SU-DHL-6 (cell line): ENCODE results near the gene MBD3L2B.

Source experiments
- H2AFZ ChIP-seq: fragments of 200-600 bp; sonication (generic); 2 replicates; pipeline ENCODE4 v1.6.1; 2014; ENCODE audit warnings: low read depth, mild to moderate bottlenecking, moderate library complexity, mixed read lengths, antibody characterized with exemption, low read length; ENCODE audit not compliant: severe bottlenecking
- H3F3A ChIP-seq: fragments of 200-600 bp; shearing (Covaris generic); 2 replicates; pipeline ENCODE4 v1.6.0; 2016; ENCODE audit warnings: antibody characterized with exemption, mild to moderate bottlenecking; ENCODE audit not compliant: insufficient read depth
- H3K27ac ChIP-seq: fragments of 200-600 bp; sonication (generic); 2 replicates; pipeline ENCODE4 v1.5.1; 2016; ENCODE audit warnings: low read depth, mild to moderate bottlenecking, low read length, moderate library complexity, mixed read lengths
- H3K27me3 ChIP-seq: fragments of 200-600 bp; sonication (generic), shearing (Covaris generic); 2 replicates; pipeline ENCODE4 v1.6.0; 2014; ENCODE audit warnings: mild to moderate bottlenecking, low read length
- H3K36me3 ChIP-seq: fragments of 200-600 bp; sonication (generic); 2 replicates; pipeline ENCODE4 v1.6.1; 2014; ENCODE audit warnings: mild to moderate bottlenecking, low read length, mixed read lengths
- H3K4me2 ChIP-seq: fragments of 300-600, 200-600 bp; shearing (Covaris generic), sonication (generic); 2 replicates; pipeline ENCODE4 v1.6.0; 2014; ENCODE audit warnings: low read length, low read depth, mild to moderate bottlenecking; ENCODE audit not compliant: poor library complexity, severe bottlenecking
- H3K4me3 ChIP-seq: fragments of 200-600 bp; sonication (generic); 2 replicates; pipeline ENCODE4 v1.5.1; 2014; ENCODE audit warnings: antibody characterized with exemption, low read length, mild to moderate bottlenecking, mixed read lengths; ENCODE audit not compliant: insufficient read depth, poor library complexity, severe bottlenecking
- H3K79me2 ChIP-seq: fragments of 200-600 bp; sonication (generic); 2 replicates; pipeline ENCODE4 v1.6.1; 2014; ENCODE audit warnings: mild to moderate bottlenecking, low read length, moderate library complexity; ENCODE audit not compliant: insufficient read depth
- H3K9ac ChIP-seq: fragments of 200-600 bp; sonication (generic); 2 replicates; pipeline ENCODE4 v1.7.0; 2014; ENCODE audit warnings: mild to moderate bottlenecking, low read length
- H3K9me2 ChIP-seq: fragments of 200-600 bp; sonication (generic); replicated peaks from 2 replicates; pipeline ENCODE4 v1.6.1; 2014; ENCODE audit warnings: low read length; ENCODE audit not compliant: insufficient read depth
- H3K9me3 ChIP-seq: fragments of 200-600 bp; sonication (generic); 2 replicates; pipeline ENCODE4 v1.6.1; 2014; ENCODE audit warnings: low read length, mixed read lengths; ENCODE audit not compliant: insufficient read depth
- H4K20me1 ChIP-seq: fragments of 200-600 bp; sonication (generic); 2 replicates; pipeline ENCODE4 v1.6.1; 2014; ENCODE audit warnings: low read depth, mild to moderate bottlenecking, antibody characterized with exemption, low read length, moderate library complexity, mixed read lengths
- CTCF ChIP-seq: fragments of 200-600 bp; sonication (generic); IDR thresholded peaks from one replicate; pipeline ENCODE4 v1.5.1; 2017; ENCODE audit warnings: antibody characterized with exemption, mild to moderate bottlenecking, low read length, moderate library complexity; ENCODE audit not compliant: insufficient read depth, poor library complexity, severe bottlenecking
- EZH2phosphoT487 ChIP-seq: fragments of 200-600 bp; sonication (generic), shearing (Covaris generic); conservative IDR thresholded peaks from 2 replicates; pipeline ENCODE4 v1.6.1; 2018; ENCODE audit warnings: mild to moderate bottlenecking, antibody characterized with exemption, low read length, moderate library complexity, mixed read lengths

The MBD3L2B gene

GRCh38 chr19:6995054-6995453, 26.2 kb downstream of the MBD3L2B start:
- Histone ChIP-seq H3K27me3 (0 out of 2 replicates have a peak, but pooled peaks cover 4% of the 10 kb centered on the region), H2AFZ (no peak overlapping the region), H3K9ac (no peak overlapping the region), H3K4me3 (no peak overlapping the region), H4K20me1 (no peaks in the 10 kb centered on the region), H3K9me3 (peaks cover 8% of the 10 kb centered on the region; the same call in 1 of the 2 replicates), H3K9me2 (no peaks in the 10 kb centered on the region), H3K36me3 (no peaks in the 10 kb centered on the region), H3K79me2 (no peaks in the 10 kb centered on the region), H3K4me2 (no peak overlapping the region), H3F3A (no peaks in the 10 kb centered on the region), H3K27ac (no peak overlapping the region)
- TF ChIP-seq EZH2phosphoT487 = no peak

DNA sequence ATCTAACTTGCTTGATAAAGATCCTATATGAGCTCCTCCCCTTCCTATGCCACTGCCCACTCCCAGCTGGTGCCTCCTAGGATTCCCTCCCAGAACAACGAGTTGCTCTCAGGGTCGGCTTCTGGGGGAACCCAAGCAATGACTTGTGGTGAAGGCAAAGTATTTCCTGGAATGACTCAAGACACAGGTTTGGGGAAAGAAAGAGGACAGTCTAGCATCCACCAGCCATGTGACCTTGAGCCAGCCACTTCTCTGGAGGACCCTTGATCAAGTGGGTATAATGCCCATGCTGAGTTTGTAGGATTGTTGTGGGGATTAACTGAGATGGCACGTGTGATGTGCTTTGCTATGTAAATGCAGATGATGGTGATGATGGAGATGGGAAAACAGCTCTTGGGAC, 33.0 kb downstream of the MBD3L2B start:
- H3F3A ChIP-seq = no peaks in the 10 kb centered on the region
- TF ChIP-seq EZH2phosphoT487 (no peak), CTCF (no peak)
- no peaks in the 10 kb centered on the region for H3K9me3 ChIP-seq
- no peaks in the 10 kb centered on the region for H4K20me1 ChIP-seq
- no peaks in the 10 kb centered on the region for H3K9me2 ChIP-seq
- no peaks in the 10 kb centered on the region for H3K79me2 ChIP-seq
- no peak overlapping the region for H3K9ac ChIP-seq
- H3K27me3 ChIP-seq = no peaks in the 10 kb centered on the region
- H3K4me2 ChIP-seq = no peak overlapping the region
- no peaks in the 10 kb centered on the region for H3K36me3 ChIP-seq
- no peak overlapping the region for H2AFZ ChIP-seq
- no peak overlapping the region for H3K4me3 ChIP-seq
- H3K27ac ChIP-seq = no peak overlapping the region

DNA sequence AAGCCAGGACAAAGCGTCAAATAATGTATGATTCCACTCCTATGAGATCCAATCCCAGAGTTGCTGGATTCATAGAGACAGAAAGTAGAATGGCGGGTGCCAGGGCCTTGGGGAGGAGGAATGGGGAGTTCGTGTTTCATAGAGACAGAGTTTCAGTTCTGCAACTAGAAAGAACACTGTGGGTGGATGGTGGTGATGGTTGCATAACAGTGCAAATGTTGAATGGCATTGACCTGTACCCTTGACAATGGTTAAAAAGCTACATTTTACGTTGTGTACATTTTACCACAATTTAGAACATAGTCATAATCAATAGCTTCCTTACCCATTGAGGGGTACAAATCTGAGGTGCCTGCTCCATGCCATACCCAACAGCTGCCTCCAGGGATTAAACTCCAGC, 33.4 kb downstream of the MBD3L2B start:
- no peak overlapping the region for H3K27ac ChIP-seq
- no peaks in the 10 kb centered on the region for H3F3A ChIP-seq
- no peaks in the 10 kb centered on the region for H4K20me1 ChIP-seq
- no peak overlapping the region for H3K4me3 ChIP-seq
- H3K9me2 ChIP-seq = no peaks in the 10 kb centered on the region
- H3K9ac ChIP-seq = no peak overlapping the region
- H3K9me3 ChIP-seq = no peaks in the 10 kb centered on the region
- H3K36me3 ChIP-seq = no peaks in the 10 kb centered on the region
- no peak overlapping the region for H2AFZ ChIP-seq
- H3K79me2 ChIP-seq = no peaks in the 10 kb centered on the region
- no peak for TF ChIP-seq CTCF
- TF ChIP-seq EZH2phosphoT487 = no peak
- no peaks in the 10 kb centered on the region for H3K27me3 ChIP-seq
- H3K4me2 ChIP-seq = no peak overlapping the region

DNA sequence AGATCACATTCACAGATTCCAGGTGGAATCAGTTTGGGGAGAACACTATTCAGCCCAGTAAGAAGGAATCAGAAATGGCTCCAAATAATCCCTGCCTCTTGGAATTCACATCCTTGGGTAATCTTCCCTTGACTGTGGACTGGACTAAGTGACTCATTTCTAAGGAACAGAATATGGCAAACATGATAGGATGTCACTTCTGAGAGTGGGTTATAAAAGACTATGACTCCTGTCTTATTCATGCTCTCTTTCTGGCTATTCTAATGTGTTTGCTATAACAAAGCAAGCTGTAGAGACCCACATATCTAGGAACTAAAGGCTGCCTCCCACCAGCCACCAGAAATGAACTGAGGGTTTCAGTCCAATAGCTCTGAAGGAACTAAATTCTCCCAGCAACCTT, 37.8 kb downstream of the MBD3L2B start:
- Histone ChIP-seq H3K9me3 (0 out of 2 replicates have a peak, but pooled peaks cover 2% of the 10 kb centered on the region), H3K36me3 (no peaks in the 10 kb centered on the region), H2AFZ (no peak overlapping the region), H3K4me2 (no peak overlapping the region), H3K9me2 (no peaks in the 10 kb centered on the region), H3K27me3 (no peaks in the 10 kb centered on the region), H3K27ac (no peak overlapping the region), H3K79me2 (no peaks in the 10 kb centered on the region), H4K20me1 (no peaks in the 10 kb centered on the region), H3F3A (no peaks in the 10 kb centered on the region), H3K4me3 (no peak overlapping the region), H3K9ac (no peak overlapping the region)
- no peak for TF ChIP-seq CTCF
- no peak for TF ChIP-seq EZH2phosphoT487
